Panc1 (cell line): ENCODE measurements around the gene TGM4. TPM values are rescaled to one million over a fixed set of nuclear protein-coding genes. Genes with fewer than 3 reads are reported as not detected.

Source experiments
- ATAC-seq: fragments of 200-7000 bp; cut with Tn5 transposase; 2 replicates; pipeline ENCODE4 v1.9.1; 2020; ENCODE audit warnings: mild to moderate bottlenecking, moderate library complexity
- BruUV-seq: library from RNA; stranded (reverse); fragments of 400-500 nt; replicated peaks from 2 replicates; lab custom pipeline; 2021; lab: Mats Ljungman, UMichigan
- CTCF ChIA-PET: fragments of 300-600 bp; sonication (Branson Sonifier 250); formaldehyde crosslinking; loops from one replicate; lab custom pipeline; 2022; ENCODE audit warnings: antibody characterized with exemption; lab: Charles Lee
- POLR2A ChIA-PET: fragments of 300-600 bp; sonication (Branson Sonifier 250); formaldehyde crosslinking; loops from one replicate; lab custom pipeline; 2022; ENCODE audit warnings: antibody characterized with exemption; lab: Charles Lee
- DNase-seq: peaks from one replicate; pipeline ENCODE4 v3.0.0-alpha.2; 2010; ENCODE audit warnings: low read depth, low spot score
- H3K27ac ChIP-seq: 2 replicates; pipeline ENCODE4 v1.5.1; 2011; ENCODE audit warnings: mild to moderate bottlenecking, low read length, inconsistent platforms
- H3K27me3 ChIP-seq: fragments of 200-500 bp; sonication (Bioruptor generic); 2 replicates; pipeline ENCODE4 v1.6.0; 2014; ENCODE audit warnings: low read length, inconsistent platforms; ENCODE audit not compliant: control insufficient read depth, insufficient read depth
- H3K36me3 ChIP-seq: fragments of 200-500 bp; sonication (Bioruptor generic); 2 replicates; pipeline ENCODE4 v1.5.1; 2014; ENCODE audit warnings: inconsistent platforms, mild to moderate bottlenecking, low read length, moderate library complexity; ENCODE audit not compliant: control insufficient read depth, insufficient read depth
- H3K4me1 ChIP-seq: 2 replicates; pipeline ENCODE4 v1.5.1; 2011; ENCODE audit warnings: inconsistent platforms, mild to moderate bottlenecking, low read length, moderate library complexity; ENCODE audit not compliant: control insufficient read depth, insufficient read depth
- H3K4me3 ChIP-seq, 2 experiments: 2 replicates each; pipeline ENCODE4 v1.5.1; 2011 to 2012; ENCODE audit warnings: low read depth in 2 of 2, low read length in 2 of 2, mild to moderate bottlenecking in 2 of 2, inconsistent platforms in 1 of 2, moderate library complexity in 1 of 2
- H3K9me3 ChIP-seq: fragments of 200-500 bp; sonication (Bioruptor generic); 2 replicates; pipeline ENCODE4 v1.5.1; 2014; ENCODE audit warnings: low read depth, mild to moderate bottlenecking, inconsistent platforms, low read length, moderate library complexity; ENCODE audit not compliant: control insufficient read depth, insufficient read depth
- POLR2AphosphoS5 ChIP-seq: IDR thresholded peaks from 2 replicates; pipeline ENCODE4 v1.6.1; 2012; ENCODE audit warnings: mild to moderate bottlenecking, low read depth, low read length, moderate library complexity
- SIN3A ChIP-seq: IDR thresholded peaks from 2 replicates; pipeline ENCODE4 v1.6.1; 2012; ENCODE audit warnings: low read depth, mild to moderate bottlenecking, low read length, moderate library complexity, borderline replicate concordance; ENCODE audit not compliant: insufficient read depth
- TCF7L2 ChIP-seq: IDR thresholded peaks from 2 replicates; pipeline ENCODE4 v1.6.1; 2011; ENCODE audit warnings: mild to moderate bottlenecking, low read depth, low read length, inconsistent platforms
- in situ Hi-C: cut with HindIII; loops from 2 replicates; pipeline ENCODE4 v1.10.0; 2016; ENCODE audit warnings: low sequenced_read_pairs, low pct_unique_long_range_greater_than_20kb
- intact Hi-C: fragments of 100-400 bp; cut with micrococcal nuclease; formaldehyde crosslinking; loops from one replicate; pipeline ENCODE4 v1.10.0; 2022; ENCODE audit not compliant: unreplicated experiment
- total RNA-seq: library from RNA; stranded (reverse); gene quantifications from one replicate; pipeline ENCODE4 v1.2.1, GENCODE V29; 2021; ENCODE audit not compliant: unreplicated experiment
- TF ChIP-seq, protein P1 (sequence below): fragments of 450-650 bp; IDR thresholded peaks from 2 replicates; pipeline ENCODE4 v1.5.1; 2017; ENCODE audit warnings: mild to moderate bottlenecking
- TF ChIP-seq, protein P2 (sequence below), 2 experiments: IDR thresholded peaks; 2 replicates each; pipeline ENCODE4 v1.6.1; 2011 to 2012; ENCODE audit warnings: low read depth in 2 of 2, control low read depth in 1 of 2, low read length in 1 of 2, mild to moderate bottlenecking in 1 of 2, moderate library complexity in 1 of 2; ENCODE audit not compliant: insufficient read depth in 1 of 2

The TGM4 gene
- total RNA-seq, 1 experiment from 2014 or later: 0.46 TPM

DNA sequence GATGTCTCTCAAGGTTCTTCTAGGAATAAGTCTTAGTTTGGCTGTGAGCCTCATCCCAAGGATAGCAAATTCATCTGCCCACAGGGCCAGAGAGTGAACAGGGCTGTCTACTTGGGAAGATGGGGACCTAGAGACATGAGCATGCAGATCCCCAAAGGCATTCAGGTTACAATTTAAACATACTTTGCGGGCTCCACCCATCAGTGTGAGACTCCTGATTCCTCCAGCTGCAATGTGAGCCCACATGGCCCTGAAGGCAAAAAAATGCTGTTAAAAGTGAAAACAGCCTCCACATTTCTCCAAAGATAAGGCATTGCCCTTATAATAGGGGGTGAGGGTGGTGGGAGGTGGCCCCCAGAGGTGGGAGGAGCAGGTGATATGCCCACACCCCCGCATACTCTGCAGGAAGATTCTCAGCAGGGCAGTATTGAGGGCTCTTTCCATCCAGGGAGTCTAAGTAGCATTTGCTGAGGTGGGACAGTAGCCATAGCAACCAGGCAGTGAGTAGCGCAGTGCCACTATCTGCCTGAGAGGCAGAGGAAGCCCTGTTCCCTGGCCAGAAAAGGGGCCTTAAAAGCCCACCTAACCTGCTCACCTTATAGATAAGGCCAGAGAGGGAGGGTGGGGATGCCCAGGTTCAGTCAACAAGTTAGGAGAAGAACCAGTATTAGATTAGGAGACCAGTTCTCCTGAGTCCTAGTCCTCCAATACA lies 31.2 kb downstream of the TGM4 start:
- no peak for ATAC-seq
- H3K27ac ChIP-seq: no peak overlapping the region
- DNase-seq: no peak
- no TSS peak for BruUV-seq
- H3K4me3 ChIP-seq: no peak overlapping the region
- ChIA-PET POLR2A (interaction anchor here (0.7 kb wide), 1 partner anchor 128 kb away, joined by 4 read pairs; no protein-coding TSS in a partner anchor), CTCF (interaction anchor here (0.6 kb wide), 1 partner anchor 1156 kb away, joined by 6 read pairs; no protein-coding TSS in a partner anchor)
- H3K27me3 ChIP-seq: no peaks in the 10 kb centered on the region
- in situ Hi-C loops: no loop called here
- H3K4me1 ChIP-seq: no peaks in the 10 kb centered on the region
- intact Hi-C loops: no loop called here
- H3K9me3 ChIP-seq: no peaks in the 10 kb centered on the region
- TF ChIP-seq, protein P1, sequence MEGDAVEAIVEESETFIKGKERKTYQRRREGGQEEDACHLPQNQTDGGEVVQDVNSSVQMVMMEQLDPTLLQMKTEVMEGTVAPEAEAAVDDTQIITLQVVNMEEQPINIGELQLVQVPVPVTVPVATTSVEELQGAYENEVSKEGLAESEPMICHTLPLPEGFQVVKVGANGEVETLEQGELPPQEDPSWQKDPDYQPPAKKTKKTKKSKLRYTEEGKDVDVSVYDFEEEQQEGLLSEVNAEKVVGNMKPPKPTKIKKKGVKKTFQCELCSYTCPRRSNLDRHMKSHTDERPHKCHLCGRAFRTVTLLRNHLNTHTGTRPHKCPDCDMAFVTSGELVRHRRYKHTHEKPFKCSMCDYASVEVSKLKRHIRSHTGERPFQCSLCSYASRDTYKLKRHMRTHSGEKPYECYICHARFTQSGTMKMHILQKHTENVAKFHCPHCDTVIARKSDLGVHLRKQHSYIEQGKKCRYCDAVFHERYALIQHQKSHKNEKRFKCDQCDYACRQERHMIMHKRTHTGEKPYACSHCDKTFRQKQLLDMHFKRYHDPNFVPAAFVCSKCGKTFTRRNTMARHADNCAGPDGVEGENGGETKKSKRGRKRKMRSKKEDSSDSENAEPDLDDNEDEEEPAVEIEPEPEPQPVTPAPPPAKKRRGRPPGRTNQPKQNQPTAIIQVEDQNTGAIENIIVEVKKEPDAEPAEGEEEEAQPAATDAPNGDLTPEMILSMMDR: no peak
- TF ChIP-seq POLR2AphosphoS5: no peak
- no peak for TF ChIP-seq TCF7L2
- TF ChIP-seq SIN3A: no peak
- TF ChIP-seq, protein P2, sequence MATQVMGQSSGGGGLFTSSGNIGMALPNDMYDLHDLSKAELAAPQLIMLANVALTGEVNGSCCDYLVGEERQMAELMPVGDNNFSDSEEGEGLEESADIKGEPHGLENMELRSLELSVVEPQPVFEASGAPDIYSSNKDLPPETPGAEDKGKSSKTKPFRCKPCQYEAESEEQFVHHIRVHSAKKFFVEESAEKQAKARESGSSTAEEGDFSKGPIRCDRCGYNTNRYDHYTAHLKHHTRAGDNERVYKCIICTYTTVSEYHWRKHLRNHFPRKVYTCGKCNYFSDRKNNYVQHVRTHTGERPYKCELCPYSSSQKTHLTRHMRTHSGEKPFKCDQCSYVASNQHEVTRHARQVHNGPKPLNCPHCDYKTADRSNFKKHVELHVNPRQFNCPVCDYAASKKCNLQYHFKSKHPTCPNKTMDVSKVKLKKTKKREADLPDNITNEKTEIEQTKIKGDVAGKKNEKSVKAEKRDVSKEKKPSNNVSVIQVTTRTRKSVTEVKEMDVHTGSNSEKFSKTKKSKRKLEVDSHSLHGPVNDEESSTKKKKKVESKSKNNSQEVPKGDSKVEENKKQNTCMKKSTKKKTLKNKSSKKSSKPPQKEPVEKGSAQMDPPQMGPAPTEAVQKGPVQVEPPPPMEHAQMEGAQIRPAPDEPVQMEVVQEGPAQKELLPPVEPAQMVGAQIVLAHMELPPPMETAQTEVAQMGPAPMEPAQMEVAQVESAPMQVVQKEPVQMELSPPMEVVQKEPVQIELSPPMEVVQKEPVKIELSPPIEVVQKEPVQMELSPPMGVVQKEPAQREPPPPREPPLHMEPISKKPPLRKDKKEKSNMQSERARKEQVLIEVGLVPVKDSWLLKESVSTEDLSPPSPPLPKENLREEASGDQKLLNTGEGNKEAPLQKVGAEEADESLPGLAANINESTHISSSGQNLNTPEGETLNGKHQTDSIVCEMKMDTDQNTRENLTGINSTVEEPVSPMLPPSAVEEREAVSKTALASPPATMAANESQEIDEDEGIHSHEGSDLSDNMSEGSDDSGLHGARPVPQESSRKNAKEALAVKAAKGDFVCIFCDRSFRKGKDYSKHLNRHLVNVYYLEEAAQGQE (IDR thresholded peaks at IDR 0.05; ENCODE audit: insufficient read depth in 1 of 2, low read depth in 2 of 2, low read length in 1 of 2): no peak
- H3K36me3 ChIP-seq: no peaks in the 10 kb centered on the region

- no peak overlapping the region for H3K27ac ChIP-seq
- in situ Hi-C loops (no loop called here), intact Hi-C loops (no loop called here)
- TF ChIP-seq, protein P1: no peak
- TF ChIP-seq SIN3A (no peak), POLR2AphosphoS5 (no peak), TCF7L2 (no peak)
- TF ChIP-seq, protein P2 (IDR thresholded peaks at IDR 0.05; ENCODE audit: insufficient read depth in 1 of 2, low read depth in 2 of 2, low read length in 1 of 2): no peak
- BruUV-seq: no TSS peak
- no peaks in the 10 kb centered on the region for H3K4me1 ChIP-seq
- no peaks in the 10 kb centered on the region for H3K27me3 ChIP-seq
- ChIA-PET POLR2A (no interaction called here), CTCF (no interaction called here)
- DNase-seq: no peak
- H3K9me3 ChIP-seq: no peaks in the 10 kb centered on the region
- no peaks in the 10 kb centered on the region for H3K36me3 ChIP-seq
- ATAC-seq: no peak
- no peak overlapping the region for H3K4me3 ChIP-seq
Observed at GRCh38 chr3:44906997-44907396, 32.6 kb downstream of the TGM4 start.
